ENCODE data around the gene PRRC2B. TPM values are rescaled to one million over a fixed set of nuclear protein-coding genes. Genes with fewer than 3 reads are reported as not detected.
A peak's percentile ranks its signal among the peaks of the same experiment; 100 is the strongest.
"Not testable (repeated sequence)": the region's sequence is repeated elsewhere in the genome, so short reads cannot be mapped to it uniquely, and the experiment has no call there.

PRRC2B gene
- total and polyA plus RNA-seq, 2 experiments from 2014 or later, result 45.0 to 193 TPM

GRCh38 chr9:131370638-131371037 is 23.2 kb upstream of the PRRC2B start (continued):
- TF ChIP-seq ETS1 (IDR thresholded peaks at IDR 0.05), result no peak
- TF ChIP-seq ZNF114 (CRISPR knock-in tag; IDR thresholded peaks at IDR 0.05), result no peak
- TF ChIP-seq ZNF462 (CRISPR knock-in tag; IDR thresholded peaks at IDR 0.05), result no peak
- no peak for TF ChIP-seq CREB1 (CRISPR knock-in tag; IDR thresholded peaks at IDR 0.05; ENCODE audit: low read depth)
- no peak for TF ChIP-seq EZH2 (IDR thresholded peaks at IDR 0.05; ENCODE audit: low read depth, unreplicated experiment)
- TF ChIP-seq EZH2phosphoT487 (IDR thresholded peaks at IDR 0.05; ENCODE audit: unreplicated experiment), result no peak

- H3K9me3 Mint-ChIP-seq; H3F3A ChIP-seq (replicated peaks; ENCODE audit: low read depth); ATAC-seq; H3K4me1 Mint-ChIP-seq; H3K9me2 ChIP-seq (ENCODE audit: insufficient read depth); H3K36me3 Mint-ChIP-seq (ENCODE audit: low read depth); H4K20me1 ChIP-seq (replicated peaks; ENCODE audit: insufficient read depth); H3K27me3 Mint-ChIP-seq (ENCODE audit: insufficient read depth, low read depth, poor library complexity); DNase-seq (ENCODE audit: low spot score); H3K36me3 ChIP-seq (ENCODE audit: insufficient read depth); H3K27ac Mint-ChIP-seq; H3K27me3 ChIP-seq (ENCODE audit: insufficient read depth): not testable (repeated sequence)
- peak overlapping the region; percentile 84; the same call in 1 of the 2 replicates for H3K27ac ChIP-seq (ENCODE audit: low read depth)
- H3K4me2 ChIP-seq, result peak overlapping the region; percentile 94
- peak overlapping the region; percentile 67; the same call in 1 of the 2 replicates for H2AFZ ChIP-seq
- H3K79me2 ChIP-seq (replicated peaks; ENCODE audit: insufficient read depth), result peaks cover 20% of the 10 kb centered on the region
- H3K4me3 Mint-ChIP-seq, result peak overlapping the region; percentile 96
- H3K4me1 ChIP-seq (ENCODE audit: insufficient read depth), result peaks cover 15% of the 10 kb centered on the region
- H3K4me3 ChIP-seq, result peak overlapping the region; percentile 79
Observed at GRCh38 chr9:131372599-131372973, 21.3 kb upstream of the PRRC2B start.

- DNase-seq (ENCODE audit: low spot score); H2AFZ ChIP-seq; H3K27ac Mint-ChIP-seq; H3K9me3 Mint-ChIP-seq; H3K27me3 ChIP-seq (ENCODE audit: insufficient read depth); H4K20me1 ChIP-seq (replicated peaks; ENCODE audit: insufficient read depth); H3K36me3 ChIP-seq (ENCODE audit: insufficient read depth); H3K36me3 Mint-ChIP-seq (ENCODE audit: low read depth); H3K4me1 Mint-ChIP-seq; H3K27ac ChIP-seq (ENCODE audit: low read depth); ATAC-seq; H3K9me2 ChIP-seq (ENCODE audit: insufficient read depth); H3F3A ChIP-seq (replicated peaks; ENCODE audit: low read depth); H3K27me3 Mint-ChIP-seq (ENCODE audit: insufficient read depth, low read depth, poor library complexity): not testable (repeated sequence)
- Histone ChIP-seq H3K4me3 (peak overlapping the region; percentile 79; the same call in 1 of the 2 replicates), H3K4me1 (ENCODE audit: insufficient read depth) (peaks cover 15% of the 10 kb centered on the region), H3K79me2 (replicated peaks; ENCODE audit: insufficient read depth) (peaks cover 20% of the 10 kb centered on the region), H3K4me2 (peak overlapping the region; percentile 68)
- peak overlapping the region; percentile 96 for H3K4me3 Mint-ChIP-seq
Observed at GRCh38 chr9:131374638-131375037, 19.2 kb upstream of the PRRC2B start.
